ENCODE results near the gene SLIT2. TPM values are rescaled to one million over a fixed set of nuclear protein-coding genes. Genes with fewer than 3 reads are reported as not detected.

SLIT2 gene
- polyA plus RNA-seq, 2 donors: 0.67 to 1.2 TPM

GRCh38 chr4:20297261-20297660 is 45.6 kb downstream of the SLIT2 start:
- no peak overlapping the region for H3K4me3 ChIP-seq (ENCODE audit: low read depth in 1 of 2, low read length in 2 of 2)
- 40 to 63% methylated on average over 2 of the region's 2 CpGs for WGBS, 2 donors
- H3K36me3 ChIP-seq (ENCODE audit: control insufficient read depth in 2 of 2, insufficient read depth in 2 of 2, low read length in 1 of 2): no peaks in the 10 kb centered on the region
- no peaks in the 10 kb centered on the region for H3K9me3 ChIP-seq (ENCODE audit: control insufficient read depth in 2 of 2, insufficient read depth in 1 of 2, low read depth in 1 of 2, low read length in 1 of 2)
- no peak overlapping the region for H3K27ac ChIP-seq (ENCODE audit: low read depth in 2 of 2, low read length in 1 of 2)
- no peaks in the 10 kb centered on the region for H3K27me3 ChIP-seq (ENCODE audit: control insufficient read depth in 1 of 2, insufficient read depth in 2 of 2, low read length in 2 of 2)
- no peaks in the 10 kb centered on the region for H3K4me1 ChIP-seq (ENCODE audit: control insufficient read depth in 2 of 2, insufficient read depth in 2 of 2, low read length in 1 of 2)

- Histone ChIP-seq H3K4me3 (ENCODE audit: low read depth in 1 of 2, low read length in 2 of 2) (no peak overlapping the region), H3K27me3 (ENCODE audit: control insufficient read depth in 1 of 2, insufficient read depth in 2 of 2, low read length in 2 of 2) (no peaks in the 10 kb centered on the region), H3K36me3 (ENCODE audit: control insufficient read depth in 2 of 2, insufficient read depth in 2 of 2, low read length in 1 of 2) (no peaks in the 10 kb centered on the region), H3K27ac (ENCODE audit: low read depth in 2 of 2, low read length in 1 of 2) (no peak overlapping the region), H3K9me3 (ENCODE audit: control insufficient read depth in 2 of 2, insufficient read depth in 1 of 2, low read depth in 1 of 2, low read length in 1 of 2) (no peaks in the 10 kb centered on the region), H3K4me1 (ENCODE audit: control insufficient read depth in 2 of 2, insufficient read depth in 2 of 2, low read length in 1 of 2) (no peaks in the 10 kb centered on the region)
- WGBS, 2 donors: 75 to 80% methylated on average over 6 of the region's 6 CpGs
Observed at GRCh38 chr4:20297783-20298182, 46.1 kb downstream of the SLIT2 start.

DNA sequence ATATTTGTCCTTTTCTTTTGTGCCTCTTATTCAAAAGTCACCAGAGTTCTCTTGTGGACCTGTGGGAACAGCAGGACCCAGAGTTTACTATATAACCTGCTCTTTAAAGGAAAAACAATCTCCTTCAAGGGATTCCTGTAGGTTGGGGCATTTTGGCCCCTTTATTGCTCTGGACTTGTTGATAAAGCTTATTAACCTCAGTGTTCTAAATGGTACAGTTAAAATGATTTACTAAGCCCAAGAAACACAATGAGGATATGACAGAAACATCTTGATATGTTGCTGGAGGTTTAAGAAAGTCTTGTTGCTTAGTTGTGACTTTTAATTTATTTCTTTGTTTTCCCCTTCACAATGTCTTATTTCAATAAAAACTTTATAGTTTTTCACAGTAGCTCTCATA is 46.8 kb downstream of the SLIT2 start:
- no peak overlapping the region for H3K27ac ChIP-seq (ENCODE audit: low read depth in 2 of 2, low read length in 1 of 2)
- no peaks in the 10 kb centered on the region for H3K27me3 ChIP-seq (ENCODE audit: control insufficient read depth in 1 of 2, insufficient read depth in 2 of 2, low read length in 2 of 2)
- H3K4me3 ChIP-seq (ENCODE audit: low read depth in 1 of 2, low read length in 2 of 2): no peak overlapping the region
- no peaks in the 10 kb centered on the region for H3K36me3 ChIP-seq (ENCODE audit: control insufficient read depth in 2 of 2, insufficient read depth in 2 of 2, low read length in 1 of 2)
- H3K9me3 ChIP-seq (ENCODE audit: control insufficient read depth in 2 of 2, insufficient read depth in 1 of 2, low read depth in 1 of 2, low read length in 1 of 2): no peaks in the 10 kb centered on the region
- H3K4me1 ChIP-seq (ENCODE audit: control insufficient read depth in 2 of 2, insufficient read depth in 2 of 2, low read length in 1 of 2): no peaks in the 10 kb centered on the region

- Histone ChIP-seq H3K4me1 (ENCODE audit: control insufficient read depth in 2 of 2, insufficient read depth in 2 of 2, low read length in 1 of 2) (no peaks in the 10 kb centered on the region), H3K4me3 (ENCODE audit: low read depth in 1 of 2, low read length in 2 of 2) (no peak overlapping the region), H3K36me3 (ENCODE audit: control insufficient read depth in 2 of 2, insufficient read depth in 2 of 2, low read length in 1 of 2) (no peaks in the 10 kb centered on the region), H3K27me3 (ENCODE audit: control insufficient read depth in 1 of 2, insufficient read depth in 2 of 2, low read length in 2 of 2) (no peaks in the 10 kb centered on the region), H3K9me3 (ENCODE audit: control insufficient read depth in 2 of 2, insufficient read depth in 1 of 2, low read depth in 1 of 2, low read length in 1 of 2) (no peaks in the 10 kb centered on the region), H3K27ac (ENCODE audit: low read depth in 2 of 2, low read length in 1 of 2) (no peak overlapping the region)
Observed at GRCh38 chr4:20298986-20299385, 47.3 kb downstream of the SLIT2 start.

DNA sequence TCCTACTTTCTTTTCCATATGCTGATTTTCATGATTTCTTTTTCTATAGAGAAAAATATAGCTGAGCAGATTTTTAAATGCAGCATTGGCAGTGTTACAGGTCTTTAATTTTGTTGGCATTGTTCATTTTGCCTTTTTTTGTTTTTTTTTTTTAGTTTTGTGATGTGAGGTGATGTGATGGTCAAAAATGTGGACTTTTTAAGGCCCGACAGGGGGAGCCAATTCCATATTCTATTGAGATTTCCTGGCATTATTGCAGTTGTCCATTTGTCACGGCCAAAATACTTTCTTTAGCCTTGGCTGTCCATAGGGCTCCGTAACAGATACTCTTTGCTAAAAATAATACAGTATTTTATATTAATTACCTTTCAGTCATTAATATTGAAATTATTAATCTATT is 47.8 kb downstream of the SLIT2 start:
- Histone ChIP-seq H3K27me3 (ENCODE audit: control insufficient read depth in 1 of 2, insufficient read depth in 2 of 2, low read length in 2 of 2) (no peaks in the 10 kb centered on the region), H3K36me3 (ENCODE audit: control insufficient read depth in 2 of 2, insufficient read depth in 2 of 2, low read length in 1 of 2) (no peaks in the 10 kb centered on the region), H3K9me3 (ENCODE audit: control insufficient read depth in 2 of 2, insufficient read depth in 1 of 2, low read depth in 1 of 2, low read length in 1 of 2) (no peaks in the 10 kb centered on the region), H3K27ac (ENCODE audit: low read depth in 2 of 2, low read length in 1 of 2) (no peak overlapping the region), H3K4me1 (ENCODE audit: control insufficient read depth in 2 of 2, insufficient read depth in 2 of 2, low read length in 1 of 2) (no peaks in the 10 kb centered on the region), H3K4me3 (ENCODE audit: low read depth in 1 of 2, low read length in 2 of 2) (no peak overlapping the region)
- 49 to 52% methylated on average over 3 of the region's 3 CpGs for WGBS, 2 donors

- 61 to 77% methylated on average over 2 of the region's 2 CpGs for WGBS, 2 donors
- no peaks in the 10 kb centered on the region for H3K4me1 ChIP-seq (ENCODE audit: control insufficient read depth in 2 of 2, insufficient read depth in 2 of 2, low read length in 1 of 2)
- no peaks in the 10 kb centered on the region for H3K27me3 ChIP-seq (ENCODE audit: control insufficient read depth in 1 of 2, insufficient read depth in 2 of 2, low read length in 2 of 2)
Observed at GRCh38 chr4:20301161-20301560, 49.5 kb downstream of the SLIT2 start.

More at GRCh38 chr4:20301161-20301560, 49.5 kb downstream of the SLIT2 start:
- no peak overlapping the region for H3K4me3 ChIP-seq (ENCODE audit: low read depth in 1 of 2, low read length in 2 of 2)
- no peak overlapping the region for H3K27ac ChIP-seq (ENCODE audit: low read depth in 2 of 2, low read length in 1 of 2)
- no peaks in the 10 kb centered on the region for H3K36me3 ChIP-seq (ENCODE audit: control insufficient read depth in 2 of 2, insufficient read depth in 2 of 2, low read length in 1 of 2)
- no peaks in the 10 kb centered on the region for H3K9me3 ChIP-seq (ENCODE audit: control insufficient read depth in 2 of 2, insufficient read depth in 1 of 2, low read depth in 1 of 2, low read length in 1 of 2)

Measured in esophagus (tissue), 2 donors.